ENCODE measurements around the gene EZR.

EZR gene

GRCh38 chr6:158763434-158764182, 55.6 kb downstream of the EZR start:
- no peak for DNase-seq (ENCODE audit: low read depth in 1 of 2, low spot score in 1 of 2)

- no peak for DNase-seq (ENCODE audit: low read depth in 1 of 2, low spot score in 1 of 2)
These were observed 56.3 kb downstream of the EZR start for GRCh38 chr6:158762787-158763433.

GRCh38 chr6:158761746-158762145, 57.4 kb downstream of the EZR start:
- no peak for DNase-seq (ENCODE audit: low read depth in 1 of 2, low spot score in 1 of 2)

- DNase-seq (ENCODE audit: low read depth in 1 of 2, low spot score in 1 of 2), result no peak
These were observed 58.4 kb downstream of the EZR start for GRCh38 chr6:158760618-158761250.

- DNase-seq (ENCODE audit: low read depth in 1 of 2, low spot score in 1 of 2), result no peak
These were observed 59.1 kb downstream of the EZR start for GRCh38 chr6:158759966-158760617.

GRCh38 chr6:158758941-158759479, 60.2 kb downstream of the EZR start:
- DNase-seq (ENCODE audit: low read depth in 1 of 2, low spot score in 1 of 2), result no peak

GRCh38 chr6:158758451-158758860, 60.7 kb downstream of the EZR start:
- no peak for DNase-seq (ENCODE audit: low read depth in 1 of 2, low spot score in 1 of 2)

DNA sequence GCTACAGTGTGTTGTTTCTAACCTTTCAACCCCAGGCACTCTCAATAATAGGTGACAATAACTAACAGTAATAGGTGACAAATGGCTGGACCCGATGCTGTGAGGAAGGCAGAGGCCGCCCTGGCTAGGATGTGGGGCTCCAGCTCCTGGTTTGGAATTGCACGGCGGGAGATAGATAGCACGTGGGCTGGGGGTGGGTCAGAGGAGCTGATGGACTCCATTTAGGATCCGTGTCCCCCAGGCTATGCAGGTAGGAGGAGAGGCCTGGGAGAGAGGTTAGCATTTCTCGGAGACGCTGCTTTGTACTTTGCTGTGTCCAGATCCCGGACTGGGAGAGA, 61.4 kb downstream of the EZR start:
- DNase-seq (ENCODE audit: low read depth in 1 of 2, low spot score in 1 of 2), result no peak

DNA sequence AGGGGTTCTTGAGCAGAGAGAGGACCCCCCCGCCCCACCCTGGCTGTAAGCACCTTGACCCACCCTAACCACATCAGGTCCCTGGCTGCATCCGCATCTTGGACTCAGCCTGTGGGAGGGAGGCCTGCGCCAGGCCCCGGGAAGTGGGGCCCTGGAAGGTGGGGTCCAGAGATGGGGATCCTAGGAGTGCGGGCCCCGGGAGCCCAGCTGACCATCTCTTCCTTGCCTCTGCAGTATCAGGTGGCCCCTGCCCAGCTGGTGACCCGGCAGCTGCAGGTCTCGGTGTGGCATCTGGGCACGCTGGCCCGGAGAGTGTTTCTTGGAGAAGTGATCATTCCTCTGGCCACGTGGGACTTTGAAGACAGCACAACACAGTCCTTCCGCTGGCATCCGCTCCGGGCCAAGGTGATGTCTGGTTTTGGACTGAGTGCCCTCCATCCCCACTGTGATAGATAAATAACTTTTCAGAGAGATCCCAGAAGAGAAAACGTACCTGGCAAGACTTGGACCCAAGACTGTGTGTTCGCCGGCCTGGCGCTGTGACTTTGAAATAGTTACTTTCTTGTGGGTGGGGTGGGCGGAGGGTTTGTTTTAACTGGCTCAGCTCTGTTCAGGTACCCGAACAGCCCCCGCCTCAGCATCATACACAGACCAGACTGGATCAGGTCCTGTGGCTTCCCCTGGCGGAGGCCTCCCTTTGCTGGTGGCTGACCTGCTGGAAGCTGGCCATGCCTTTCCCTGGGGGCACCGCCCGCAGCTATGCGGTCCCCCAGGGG, 62.0 kb downstream of the EZR start:
- no peak for DNase-seq (ENCODE audit: low read depth in 1 of 2, low spot score in 1 of 2)

GRCh38 chr6:158756126-158756525, 63.0 kb downstream of the EZR start:
- no peak for DNase-seq (ENCODE audit: low read depth in 1 of 2, low spot score in 1 of 2)

GRCh38 chr6:158755636-158756035, 63.5 kb downstream of the EZR start:
- DNase-seq (ENCODE audit: low read depth in 1 of 2, low spot score in 1 of 2), result no peak

GRCh38 chr6:158754738-158755137, 64.4 kb downstream of the EZR start:
- DNase-seq (ENCODE audit: low read depth in 1 of 2, low spot score in 1 of 2), result no peak

DNA sequence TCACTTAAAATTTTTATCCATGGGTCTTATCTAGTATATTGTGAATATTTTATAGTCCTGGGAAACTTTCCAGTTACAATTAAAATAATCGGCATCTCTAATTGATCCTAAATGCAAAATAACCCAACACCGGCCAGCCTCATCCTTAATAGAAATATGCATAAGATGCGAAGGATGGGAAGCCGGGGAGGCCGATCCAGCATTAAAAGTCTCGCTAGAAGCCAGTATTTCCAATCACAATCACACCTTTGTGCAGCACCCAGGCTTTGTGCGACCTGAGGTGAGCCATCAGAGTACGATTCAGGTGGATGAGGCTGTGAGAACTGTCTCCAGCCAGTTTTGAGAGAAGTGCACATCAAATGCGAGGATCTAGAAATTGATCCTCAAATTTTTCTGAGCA, 65.4 kb downstream of the EZR start:
- no peak for DNase-seq (ENCODE audit: low read depth in 1 of 2, low spot score in 1 of 2)

DNA sequence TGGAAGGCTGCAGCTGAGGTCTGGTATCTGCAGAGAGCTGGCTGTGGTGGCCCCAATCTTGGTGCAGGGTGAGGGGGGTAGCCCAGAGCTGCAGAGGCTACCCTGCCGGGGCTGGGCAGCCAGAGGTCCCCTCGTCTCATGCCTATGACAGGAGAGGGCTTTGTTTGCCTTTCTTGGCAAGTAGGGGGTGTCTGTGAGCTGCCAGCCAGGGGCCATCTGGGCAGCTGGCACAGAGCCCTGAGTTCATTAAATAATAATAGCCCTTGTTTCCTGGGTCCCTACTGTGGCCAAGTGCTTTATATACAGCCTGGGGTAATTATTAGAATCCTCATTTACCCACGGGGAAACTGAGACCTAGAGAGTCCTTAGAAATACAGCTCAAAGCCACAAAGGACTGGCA, 66.6 kb downstream of the EZR start:
- DNase-seq (ENCODE audit: low read depth in 1 of 2, low spot score in 1 of 2), result no peak

DNA sequence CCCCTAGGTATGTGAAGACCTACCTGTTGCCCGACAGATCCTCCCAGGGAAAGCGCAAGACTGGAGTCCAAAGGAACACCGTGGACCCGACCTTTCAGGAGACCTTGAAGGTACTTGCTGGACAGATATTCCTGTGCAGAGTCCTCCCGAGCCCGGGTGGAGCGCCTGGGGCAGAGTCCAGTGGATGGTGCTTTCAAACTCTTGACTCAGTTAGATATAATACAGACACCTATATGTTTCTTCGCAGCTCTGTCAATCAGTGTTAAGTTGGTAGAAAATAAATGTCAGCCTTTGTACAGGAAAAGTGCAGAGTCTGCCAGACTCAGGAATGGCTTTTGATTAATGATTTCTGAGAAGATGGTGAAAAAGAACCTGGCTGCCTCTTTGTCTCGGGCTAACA, 67.2 kb downstream of the EZR start:
- no peak for DNase-seq (ENCODE audit: low read depth in 1 of 2, low spot score in 1 of 2)

GRCh38 chr6:158751224-158751623, 67.9 kb downstream of the EZR start:
- no peak for DNase-seq (ENCODE audit: low read depth in 1 of 2, low spot score in 1 of 2)

- no peak for DNase-seq (ENCODE audit: low read depth in 1 of 2, low spot score in 1 of 2)
These were observed 74.2 kb downstream of the EZR start for GRCh38 chr6:158744986-158745430.

DNA sequence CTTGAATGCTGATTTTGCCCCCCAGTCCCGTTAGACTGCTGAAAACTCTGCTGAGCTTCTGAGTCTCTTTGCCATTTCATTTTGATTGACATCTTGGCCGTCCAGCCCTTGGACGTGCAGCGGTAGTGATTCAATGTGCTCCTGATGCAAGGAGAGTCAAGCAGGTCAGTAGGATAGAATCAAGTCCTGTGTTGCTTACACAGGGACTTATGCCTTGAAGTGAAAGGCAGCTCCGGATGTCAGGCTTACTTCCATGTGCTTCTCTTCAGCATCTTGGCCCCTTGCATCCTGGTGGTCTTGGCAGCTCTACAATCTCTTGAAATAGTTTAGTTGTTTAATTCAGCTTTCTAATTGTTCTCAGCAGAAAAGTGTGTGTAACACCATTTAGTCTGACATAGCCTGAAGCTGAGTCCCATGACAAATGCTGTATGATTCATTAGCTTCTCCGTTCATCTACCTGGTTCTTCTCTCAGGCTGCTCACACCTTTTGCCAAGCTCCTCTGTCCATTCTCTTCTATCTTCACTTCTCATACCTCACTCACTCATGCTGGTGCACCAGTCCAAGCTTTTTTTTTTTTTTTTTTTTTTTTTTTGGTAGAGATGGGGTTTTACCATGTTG, 76.0 kb downstream of the EZR start:
- DNase-seq (ENCODE audit: low read depth in 1 of 2, low spot score in 1 of 2), result no peak

DNA sequence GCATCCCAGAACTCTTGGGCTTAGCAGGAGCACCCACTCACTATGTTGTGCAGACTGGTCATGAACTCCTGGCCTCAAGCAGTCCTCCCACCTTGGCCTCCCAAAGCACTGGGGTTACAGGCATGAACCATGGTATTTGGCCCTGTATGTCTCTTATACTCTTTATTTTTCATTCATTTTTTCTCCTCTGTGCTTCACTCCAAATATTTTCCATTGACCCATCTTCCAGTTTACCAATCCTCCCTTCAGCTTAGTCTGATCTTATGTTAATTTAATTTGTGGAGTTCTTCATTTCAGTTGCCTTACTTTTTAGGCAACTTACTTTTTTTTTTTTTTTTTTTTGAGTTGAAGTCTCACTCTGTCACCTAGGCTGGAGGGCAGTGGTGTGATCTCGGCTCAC, 79.5 kb downstream of the EZR start:
- no peak for DNase-seq (ENCODE audit: low read depth in 1 of 2, low spot score in 1 of 2)

All from activated CD4-positive, alpha-beta T cell treated with anti-CD3 and anti-CD28 coated beads, Interleukin-2, amount 50 U/mL, for 24 hours (primary cell).